ENCODE results near the gene LAMB3.
A peak's percentile ranks its signal among the peaks of the same experiment; 100 is the strongest.

Gene LAMB3

DNA sequence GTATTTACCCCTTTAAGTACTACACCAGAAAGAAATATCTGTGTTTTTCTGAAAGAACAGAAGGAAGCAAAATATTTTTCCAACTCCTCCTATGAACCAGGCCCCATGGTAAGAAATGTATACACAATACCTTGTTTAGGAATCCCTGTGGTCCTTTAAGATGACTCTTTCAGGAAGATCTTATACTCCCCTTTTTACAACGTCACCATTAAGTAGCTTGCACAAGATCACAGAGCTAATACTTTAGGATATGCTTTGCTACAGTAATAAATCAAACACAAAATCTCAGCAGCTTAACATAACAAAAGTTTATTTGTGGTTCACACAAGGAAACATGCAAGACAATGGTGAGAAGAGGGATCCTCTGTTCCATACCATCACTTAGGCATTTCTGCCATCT lies 8.8 kb upstream of the LAMB3 start:
- DNase-seq = peak; percentile 42

DNA sequence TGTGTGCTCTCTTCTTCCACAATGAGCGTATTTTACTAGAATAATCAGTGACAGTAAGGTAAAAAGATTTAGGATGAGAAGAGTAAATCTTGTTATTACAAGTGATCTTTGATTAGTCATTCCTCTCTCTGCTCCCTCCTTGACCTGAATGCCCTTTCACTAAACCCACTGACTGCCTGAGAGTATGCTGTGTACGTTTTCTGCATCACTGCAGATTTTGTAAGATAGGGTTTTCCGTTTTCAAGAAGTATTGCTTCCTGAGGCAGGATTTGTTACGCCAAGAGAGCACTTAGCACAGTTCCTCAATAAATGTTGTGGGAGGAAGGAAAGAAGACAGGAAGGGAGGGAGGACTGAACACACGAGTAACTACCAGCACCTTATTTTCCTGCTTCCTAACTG lies 7.7 kb upstream of the LAMB3 start:
- peak; percentile 66 for DNase-seq

DNA sequence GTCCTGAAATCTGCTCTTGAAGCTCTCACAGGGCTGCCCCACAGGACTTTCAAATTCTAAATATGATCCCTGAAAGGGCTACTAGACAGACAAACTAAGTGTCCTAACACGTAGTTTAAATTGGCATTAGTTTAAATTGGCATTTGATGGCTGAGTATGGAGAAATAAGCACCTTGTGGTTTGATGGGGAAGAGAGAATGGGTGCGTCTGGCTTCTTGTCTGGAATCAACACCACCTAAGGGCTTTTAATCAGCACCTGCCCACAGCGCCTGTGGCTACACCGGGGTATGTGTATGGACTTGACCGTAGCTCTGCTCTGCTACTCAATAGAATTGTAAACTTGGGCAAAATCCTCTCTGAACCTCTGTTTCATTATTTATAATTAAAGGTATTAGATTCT lies 5.7 kb upstream of the LAMB3 start:
- no peak for DNase-seq

DNA sequence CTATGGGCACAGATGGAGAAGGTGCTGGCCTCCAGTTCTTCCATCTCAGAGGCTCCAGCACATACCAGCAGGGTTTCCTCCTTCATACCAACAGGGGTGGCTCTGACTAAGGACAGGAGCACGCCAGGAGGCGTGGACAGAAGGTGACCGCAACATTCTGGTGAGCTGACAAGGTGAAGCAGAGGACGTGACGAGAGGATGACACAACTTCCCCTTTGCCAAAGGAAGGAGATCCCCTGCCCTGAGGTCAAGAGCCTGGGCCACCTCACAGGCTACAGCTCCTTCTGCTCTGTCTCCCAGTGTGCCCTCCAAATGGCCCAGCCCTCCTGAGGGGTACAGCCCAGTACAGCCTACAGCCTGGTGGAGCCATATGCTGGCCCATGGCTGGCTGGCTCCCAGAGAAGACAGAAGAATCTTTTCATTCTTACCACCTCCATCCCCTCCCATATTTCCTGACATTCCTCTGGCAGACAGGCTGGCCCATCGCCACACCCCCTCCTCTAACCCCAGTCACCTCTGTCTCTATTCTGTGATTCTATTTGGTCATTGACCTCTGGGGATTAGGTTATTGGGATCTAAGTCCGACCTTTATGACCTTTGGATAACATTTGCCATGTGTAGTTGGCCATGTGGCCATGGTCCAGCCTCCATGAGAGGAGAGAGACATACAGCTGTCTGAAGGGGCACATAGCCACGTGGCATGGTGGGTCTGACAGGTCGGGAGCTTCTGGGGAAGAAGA lies 5.1 kb upstream of the LAMB3 start:
- peak; percentile 95 for DNase-seq

DNA sequence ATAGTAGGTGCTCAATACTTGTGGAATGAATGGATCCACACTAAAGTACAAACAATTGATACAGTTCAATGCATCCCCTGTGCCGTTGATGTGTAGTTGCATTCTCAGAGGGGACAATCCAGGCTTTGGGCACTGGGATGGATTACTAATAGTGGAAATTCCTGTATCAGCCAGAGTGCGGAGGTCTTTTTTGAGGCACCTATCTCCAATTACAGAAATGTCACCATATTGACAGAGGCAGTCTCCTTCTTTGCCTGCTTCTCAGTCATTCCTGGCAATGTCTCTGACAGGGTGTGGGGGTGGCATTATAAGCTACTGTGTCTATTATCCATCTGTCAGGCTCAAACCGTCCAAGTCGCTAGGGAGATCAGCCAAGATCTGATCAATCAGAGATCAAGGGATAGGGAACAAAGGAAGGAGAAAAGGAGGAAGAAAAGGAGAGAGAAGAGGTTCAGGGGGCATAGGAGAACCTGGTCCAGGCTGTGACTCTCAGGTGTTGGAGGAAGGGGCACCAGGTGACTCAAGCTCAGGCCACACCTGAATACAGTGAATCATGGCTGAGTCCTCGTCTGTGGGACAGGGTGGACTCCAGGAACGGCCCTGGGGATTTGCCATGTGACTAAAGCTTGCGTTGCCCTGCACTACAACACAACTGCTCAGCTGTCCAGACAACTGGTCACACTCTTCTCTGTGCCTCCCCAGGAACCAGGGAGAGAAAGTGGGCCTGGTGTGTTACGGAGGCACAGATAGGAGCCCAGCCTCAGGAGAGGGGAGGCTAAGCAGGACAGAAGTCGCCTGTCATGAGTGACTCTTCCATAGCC lies 3.4 kb upstream of the LAMB3 start:
- no peak for DNase-seq

DNA sequence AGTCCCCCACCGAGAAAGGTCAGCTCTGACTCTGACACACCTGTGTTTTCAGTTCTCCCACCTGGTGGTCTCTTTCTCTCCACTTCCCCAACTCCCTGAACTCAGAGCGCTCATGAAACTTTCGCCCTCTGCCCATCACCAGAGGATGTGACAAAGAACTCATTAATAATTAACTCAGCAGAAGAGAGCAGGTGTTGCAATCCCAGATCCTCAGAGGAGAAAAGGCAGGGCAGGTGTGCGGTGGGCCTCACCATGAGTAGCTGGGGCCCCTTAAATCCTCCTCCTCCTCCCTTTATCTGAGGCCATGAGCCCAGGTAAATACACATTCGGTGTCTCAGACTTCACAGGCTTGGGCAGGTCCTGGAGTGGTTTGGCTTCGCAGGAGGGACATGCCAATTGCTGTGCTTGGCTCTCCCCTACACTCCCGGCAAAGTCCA lies 1.7 kb upstream of the LAMB3 start:
- no peak for DNase-seq

DNA sequence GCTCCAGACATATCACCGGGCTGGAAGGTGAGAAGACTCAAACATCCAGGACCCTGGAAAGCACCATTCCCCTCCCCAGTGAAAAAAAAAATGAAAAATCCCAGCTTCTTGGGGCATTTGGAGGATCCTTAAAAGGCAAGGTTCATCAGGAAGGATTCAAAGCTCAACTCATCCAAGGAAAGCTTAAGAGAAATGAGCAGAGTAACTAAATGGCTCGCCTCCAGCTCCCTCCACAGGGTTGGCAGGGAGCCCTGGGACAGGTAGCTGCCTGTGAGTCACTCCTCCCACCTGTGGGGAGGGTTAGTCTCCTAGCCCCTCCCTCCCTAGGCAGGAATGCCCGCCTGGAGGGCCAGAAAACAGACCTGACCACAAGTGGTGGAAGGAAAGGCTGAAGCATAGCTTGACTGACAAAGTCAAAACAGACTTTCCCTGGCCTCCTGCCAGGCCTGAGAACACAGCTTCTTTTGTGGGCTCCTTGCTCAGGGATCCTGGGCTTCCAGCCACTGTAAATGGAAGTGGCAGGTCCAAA lies 712 bp upstream of the LAMB3 start:
- DNase-seq = no peak

DNA sequence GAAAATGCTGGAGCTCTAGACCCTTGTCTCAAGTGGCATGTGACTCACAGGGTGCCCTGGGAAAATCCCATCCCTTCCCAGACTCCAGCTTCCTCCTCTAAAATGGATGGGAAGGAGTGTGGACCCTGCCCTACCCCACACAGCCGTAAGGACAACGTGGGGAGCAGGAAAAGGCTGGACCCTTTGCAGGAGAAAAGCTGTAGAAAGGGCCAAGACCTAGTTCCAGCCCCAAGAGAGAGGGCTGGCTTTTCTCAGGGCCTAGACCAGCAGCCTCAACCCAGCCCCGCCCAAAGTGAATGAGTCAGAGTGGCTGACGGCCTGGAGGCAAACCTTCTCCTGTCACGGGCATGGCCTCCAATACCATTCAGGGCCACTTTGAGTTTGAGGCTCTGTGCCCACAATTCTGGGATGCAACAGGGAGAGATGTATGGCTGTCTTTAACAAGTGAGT lies 1.1 kb downstream of the LAMB3 start:
- DNase-seq = peak; percentile 86

DNA sequence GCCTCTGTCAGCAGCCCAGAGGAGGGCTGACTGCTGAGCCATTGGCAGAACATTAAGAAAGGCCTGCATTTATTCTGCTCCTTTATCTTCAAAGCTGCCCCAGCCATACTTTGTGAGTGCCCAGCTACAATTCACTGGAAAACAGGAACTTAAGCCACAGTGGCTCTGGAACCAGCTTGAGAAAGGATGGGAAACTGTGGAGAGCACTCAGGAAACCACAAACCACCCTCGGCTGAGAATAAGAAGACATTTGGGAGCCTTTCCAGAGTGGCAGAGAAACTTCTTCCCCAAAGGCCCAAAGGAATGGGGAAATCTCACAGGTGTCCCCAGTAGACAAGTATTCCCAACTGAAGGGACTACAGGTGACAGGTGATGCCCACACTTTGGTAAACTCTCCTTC lies 1.8 kb downstream of the LAMB3 start:
- no peak for DNase-seq

DNA sequence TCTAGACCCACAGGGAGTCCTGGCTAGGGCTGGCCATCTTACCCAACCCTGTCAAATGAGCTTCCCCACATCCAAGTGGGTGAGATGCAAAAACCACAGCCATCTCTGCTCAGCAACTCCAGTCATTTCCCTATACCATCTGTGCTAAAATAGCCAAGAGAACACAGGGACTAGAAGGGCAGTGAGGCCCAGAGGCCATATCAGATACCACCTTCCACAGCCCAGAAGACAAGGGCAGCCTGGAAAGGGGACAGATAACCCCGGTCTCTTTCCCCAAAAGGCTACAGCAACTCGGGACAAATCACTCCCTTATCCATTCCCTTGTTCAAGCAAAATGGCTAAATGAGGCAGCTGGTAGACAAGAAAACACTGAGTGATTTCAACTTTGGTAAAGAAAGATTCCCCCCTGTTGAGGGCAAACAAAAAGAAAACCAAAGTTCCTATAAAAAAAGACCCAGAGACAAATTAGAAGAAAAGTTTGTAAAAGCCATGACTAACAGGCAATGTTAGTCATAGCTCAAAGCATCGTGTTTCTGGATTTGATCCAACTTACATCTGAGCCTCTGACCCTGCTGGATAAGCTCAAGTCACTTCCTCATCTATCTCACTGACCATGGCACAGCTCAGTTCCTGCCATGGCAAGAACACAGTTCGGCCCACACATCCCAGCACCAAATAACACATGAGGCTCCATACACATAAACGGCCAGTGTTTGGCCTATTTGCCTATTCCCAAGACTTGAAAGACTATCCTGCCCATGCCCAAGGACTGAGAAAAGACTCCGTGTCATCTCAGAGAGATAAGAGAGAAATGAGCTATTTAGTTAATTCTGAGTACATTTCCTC lies 3.1 kb downstream of the LAMB3 start:
- peak; percentile 95 for DNase-seq

DNA sequence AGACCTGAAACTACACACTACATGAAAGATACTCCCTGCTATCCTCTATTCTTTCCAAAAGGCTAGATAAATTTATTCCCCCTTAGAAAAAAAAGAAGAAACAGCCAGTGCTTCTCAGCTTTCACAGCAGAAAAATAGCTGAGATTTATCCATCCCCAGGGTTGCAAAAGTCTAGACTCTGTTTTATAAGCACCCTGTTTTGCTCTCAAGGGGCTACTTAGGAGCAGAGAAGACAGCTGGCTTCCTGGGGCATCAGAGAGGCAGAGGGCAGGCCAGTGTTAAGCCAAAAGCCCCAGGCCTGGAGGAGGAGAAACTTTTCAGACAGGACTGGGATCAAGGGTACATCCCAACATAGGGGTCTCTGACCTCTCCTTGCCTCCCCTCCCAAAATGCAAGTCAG lies 3.9 kb downstream of the LAMB3 start:
- no peak for DNase-seq

DNA sequence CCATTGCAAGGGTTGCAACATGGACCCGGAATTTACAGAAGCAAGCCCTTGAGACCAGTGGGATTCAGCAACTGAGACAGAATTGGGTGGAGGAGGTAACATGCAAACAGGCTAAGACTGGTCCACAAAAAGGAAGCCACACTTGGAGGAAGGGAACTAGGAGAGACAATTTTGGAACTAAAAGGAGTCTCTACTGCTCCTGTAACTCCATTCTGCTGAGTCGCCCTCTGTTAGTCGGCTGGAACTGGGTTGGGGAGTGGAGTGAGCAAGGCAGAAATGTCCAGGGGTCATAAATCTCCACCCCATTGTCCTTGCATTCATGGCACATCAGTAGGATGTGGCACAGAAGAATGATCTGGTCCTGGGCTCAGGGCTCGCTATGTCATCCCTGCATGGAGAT lies 5.1 kb downstream of the LAMB3 start:
- no peak for DNase-seq

DNA sequence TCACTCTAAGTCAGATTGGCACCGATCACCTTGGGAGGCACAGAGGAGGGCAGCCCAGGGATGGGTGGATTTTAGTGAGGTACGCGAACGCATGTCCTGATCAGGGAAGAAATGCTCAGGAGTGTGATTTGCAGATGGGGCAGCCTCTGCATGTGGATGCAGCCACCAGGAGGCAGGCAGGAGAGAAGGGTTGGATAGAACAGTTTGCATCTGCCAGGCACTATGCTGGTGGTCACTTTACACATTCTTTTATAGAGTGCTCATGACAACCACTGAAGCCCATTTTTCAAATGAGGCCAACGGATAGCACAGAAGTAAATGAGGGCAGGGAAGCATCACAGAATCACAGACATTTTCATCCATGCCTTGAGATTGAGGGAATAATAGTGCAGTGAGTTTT lies 5.7 kb downstream of the LAMB3 start:
- DNase-seq = peak; percentile 59

DNA sequence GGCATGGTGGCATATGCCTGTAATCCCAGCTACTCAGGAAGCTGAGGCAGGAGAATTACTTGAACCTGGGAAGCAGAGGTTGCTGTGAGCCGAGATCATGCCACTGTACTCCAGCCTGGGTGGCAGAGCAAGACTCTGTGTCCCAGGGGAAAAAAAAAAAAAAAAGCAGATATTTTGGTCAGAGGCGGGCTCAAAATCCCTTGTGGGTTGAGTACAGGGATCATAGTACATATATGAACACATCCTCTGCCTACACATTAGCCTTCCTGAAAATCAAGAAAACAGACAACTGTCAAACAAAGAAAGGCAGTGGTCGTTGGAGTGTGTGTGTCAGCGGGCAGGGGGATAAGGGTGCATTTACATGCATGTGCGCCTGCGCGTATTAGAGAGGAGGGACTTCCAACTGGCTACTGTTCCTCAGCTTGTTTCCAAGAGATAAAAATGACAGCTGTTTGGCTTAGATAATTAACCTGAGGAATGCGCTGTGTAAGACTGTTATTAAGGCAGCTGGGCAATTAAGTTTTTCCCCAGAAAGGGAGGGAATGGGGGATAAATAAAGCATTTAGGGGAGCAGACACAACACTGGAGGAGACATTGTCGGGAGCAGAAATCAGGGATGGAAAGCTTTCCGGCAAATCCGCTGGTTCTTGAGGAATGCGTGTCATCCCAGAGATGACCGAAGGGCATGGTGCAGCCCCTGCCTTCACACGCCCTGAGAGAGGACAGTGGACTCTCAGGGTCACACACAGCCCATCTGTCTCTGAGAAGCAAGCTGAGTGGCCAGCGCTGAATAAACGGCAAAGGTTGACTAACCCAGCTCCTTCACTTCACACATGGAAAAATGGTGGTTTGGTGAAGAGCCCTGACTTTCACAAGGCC lies 6.4 kb downstream of the LAMB3 start:
- no peak for DNase-seq

DNA sequence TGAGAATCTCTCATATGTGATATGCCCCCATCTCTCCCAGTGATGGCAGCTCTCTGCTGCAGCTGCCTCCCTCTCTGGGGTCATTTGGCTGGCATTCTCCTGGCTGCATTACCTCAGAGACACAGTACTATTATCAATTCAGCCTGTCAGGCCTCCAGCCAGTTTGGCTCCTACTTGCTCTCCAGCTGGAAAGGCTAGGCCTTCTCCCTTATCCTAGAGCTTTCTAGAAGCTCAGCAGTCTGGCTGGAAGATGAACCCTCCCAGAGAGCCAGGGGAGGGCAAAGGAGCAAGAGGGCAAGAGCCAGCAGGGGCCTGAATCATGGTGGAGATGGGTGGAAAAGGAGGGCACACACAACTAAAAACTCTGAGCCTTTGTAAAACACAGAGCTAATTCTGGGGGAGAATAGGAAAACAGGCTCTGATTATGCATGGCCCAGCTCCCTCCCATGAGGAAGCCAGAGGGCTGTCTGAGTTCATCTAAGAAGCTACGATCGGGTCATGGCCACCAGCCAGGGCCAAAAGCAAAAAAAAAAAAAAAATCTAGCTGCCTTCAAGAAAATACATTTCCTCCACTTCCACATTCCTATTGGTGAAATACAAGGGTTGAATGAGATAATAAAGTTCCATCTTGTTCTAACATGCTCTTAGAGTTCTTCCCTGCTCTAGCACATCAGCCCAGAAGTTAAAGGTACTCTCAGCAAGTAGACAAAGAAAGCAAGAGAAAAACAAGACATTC lies 8.8 kb downstream of the LAMB3 start:
- DNase-seq = no peak

DNA sequence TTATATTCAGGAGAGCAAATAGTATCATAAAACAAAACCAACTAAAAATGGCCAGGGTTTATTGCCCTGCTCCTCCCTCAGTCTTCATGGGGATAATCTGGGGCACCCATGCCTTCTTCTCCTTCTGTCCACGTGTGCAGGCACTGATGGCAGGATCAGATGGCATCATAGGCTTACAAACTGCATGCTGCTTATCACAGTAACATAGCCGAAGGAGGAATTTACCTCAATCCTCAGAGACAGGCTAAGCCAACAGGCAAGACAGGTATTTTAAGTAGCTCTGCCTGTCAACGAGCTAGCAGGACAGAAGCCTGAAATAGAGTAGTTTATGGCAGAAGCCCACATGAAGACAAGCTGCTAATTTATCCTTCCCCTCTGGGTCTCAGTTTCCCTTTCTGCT lies 9.4 kb downstream of the LAMB3 start:
- DNase-seq = no peak

DNA sequence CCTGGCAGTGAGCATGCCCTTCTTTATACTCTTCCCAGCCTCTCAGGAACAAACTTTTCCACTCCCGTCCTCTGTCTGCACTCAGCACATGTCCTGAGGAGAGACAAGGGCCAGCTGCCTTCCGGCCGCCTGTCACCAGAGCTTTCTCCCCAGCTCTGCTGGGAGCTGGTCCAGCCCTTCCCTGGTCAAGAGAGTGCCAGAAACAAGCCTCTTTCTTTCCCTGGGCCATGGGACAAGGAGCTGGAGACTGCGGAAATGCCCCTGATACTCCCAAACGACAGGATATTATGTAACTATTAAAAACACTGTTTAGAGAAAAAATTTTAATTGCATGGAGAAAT lies 10.4 kb downstream of the LAMB3 start:
- DNase-seq = peak; percentile 27

DNA sequence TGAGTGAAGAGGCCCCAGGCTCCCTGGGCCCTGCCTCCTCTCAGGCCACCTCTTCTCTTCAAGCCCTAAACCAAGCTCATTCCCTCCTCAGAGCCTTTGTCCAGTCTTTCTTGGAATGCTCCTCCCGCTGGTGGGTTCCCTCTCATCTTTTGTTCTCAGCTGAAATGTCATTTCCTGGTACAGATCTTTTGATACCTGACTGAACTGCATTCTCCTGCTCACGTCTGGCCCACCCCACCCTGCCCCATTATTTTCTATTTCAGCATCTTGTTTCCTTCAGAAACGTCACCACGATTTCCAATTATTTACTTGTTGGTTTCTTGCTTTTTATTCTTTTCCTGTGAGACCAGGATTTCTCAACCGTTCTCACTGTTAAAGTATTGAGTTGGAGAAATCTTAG lies 16.4 kb downstream of the LAMB3 start:
- DNase-seq = no peak

DNA sequence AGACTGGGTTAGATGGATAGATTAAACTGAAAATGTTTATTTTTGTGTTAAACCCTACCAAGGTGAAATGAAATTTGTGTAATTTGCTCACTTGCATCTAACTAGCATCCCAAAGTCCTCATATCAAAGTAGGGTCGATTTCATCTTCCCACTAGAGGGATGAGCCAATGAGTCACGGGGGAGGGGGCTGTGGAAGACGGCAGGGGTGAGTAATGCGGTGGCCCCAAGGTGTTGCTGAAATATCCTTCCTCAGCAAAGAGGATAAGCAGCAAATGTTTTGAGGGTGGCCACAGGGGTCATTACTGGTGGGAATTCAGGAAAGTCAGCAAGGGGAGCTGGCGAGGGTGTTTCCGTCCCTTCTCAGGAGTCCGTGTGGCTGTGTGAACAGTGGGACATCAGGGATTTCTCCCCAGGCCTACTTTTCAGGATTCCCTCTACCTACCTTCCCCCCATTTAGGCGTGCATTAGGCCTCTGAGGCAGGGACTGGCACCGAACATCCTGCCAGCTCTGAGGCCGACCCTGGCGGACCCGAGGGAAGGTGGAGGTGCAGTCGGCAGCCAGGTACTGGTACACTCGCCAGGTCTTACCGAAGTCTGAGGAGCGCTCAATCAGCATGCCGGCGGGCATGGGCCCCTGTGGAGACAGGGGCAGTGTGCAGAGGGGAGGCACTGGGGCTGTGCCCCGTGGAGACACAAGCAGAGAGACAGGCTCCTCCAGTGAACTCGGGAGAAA lies 18.1 kb downstream of the LAMB3 start:
- DNase-seq = no peak

DNA sequence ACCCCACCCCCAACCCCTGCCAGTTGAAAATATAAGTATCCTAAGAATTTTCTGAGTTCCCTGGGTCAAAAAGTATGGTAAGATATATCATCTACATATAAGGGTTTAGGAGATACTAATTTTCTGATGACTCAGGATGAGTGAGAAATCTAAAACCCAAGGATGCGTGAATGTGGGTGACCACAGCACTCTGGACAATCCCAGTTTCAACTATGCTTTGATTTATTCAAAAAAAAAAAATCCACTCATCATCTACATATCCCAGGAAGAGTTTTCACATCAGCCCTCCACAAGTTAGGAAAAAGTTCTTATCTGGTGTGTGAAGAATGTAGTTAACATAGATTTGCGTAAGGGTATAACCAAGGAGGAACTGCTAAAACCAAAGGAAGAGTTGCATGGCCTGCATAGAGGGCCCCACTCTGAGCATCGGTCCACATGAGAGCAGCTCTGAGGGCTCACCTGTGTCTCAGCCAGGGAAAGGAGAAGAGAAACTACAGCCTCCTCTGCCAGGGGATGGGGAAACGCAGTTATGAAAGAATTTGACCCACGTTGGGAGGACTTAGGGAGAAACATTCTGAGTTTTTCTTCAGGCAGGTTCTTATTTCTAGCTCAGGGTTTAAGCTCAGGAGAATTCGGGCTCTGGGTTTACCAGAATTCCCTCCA lies 18.8 kb downstream of the LAMB3 start:
- DNase-seq = peak; percentile 75
